GM23338 (cell line): Measurements from ENCODE around the gene ACAD8. TPM values are rescaled to one million over a fixed set of nuclear protein-coding genes. Genes with fewer than 3 reads are reported as not detected.

Experiments used
- ATAC-seq: fragments of 200-7000 bp; cut with Tn5 transposase; 3 replicates; pipeline ENCODE4 v1.9.1; 2020
- DNase-seq: peaks from one replicate; pipeline ENCODE4 v3.0.0-alpha.2; 2015; ENCODE audit warnings: low spot score
- H2AFZ ChIP-seq: fragments of 200-600 bp; sonication (generic); 2 replicates; pipeline ENCODE4 v1.8.0; 2016; ENCODE audit warnings: antibody characterized with exemption, mild to moderate bottlenecking, moderate library complexity
- H3F3A ChIP-seq: fragments of 200-600 bp; sonication (generic); replicated peaks from 2 replicates; pipeline ENCODE4 v1.8.0; 2017; ENCODE audit warnings: antibody characterized with exemption, mixed run types, low read depth
- H3K27ac ChIP-seq: fragments of 200-600 bp; sonication (generic); 2 replicates; pipeline ENCODE4 v1.6.1; 2016; ENCODE audit warnings: low read depth
- H3K27me3 ChIP-seq: fragments of 200-600 bp; sonication (generic); 2 replicates; pipeline ENCODE4 v1.8.0; 2016; ENCODE audit warnings: mild to moderate bottlenecking, mixed run types, moderate library complexity; ENCODE audit not compliant: insufficient read depth
- H3K36me3 ChIP-seq: fragments of 200-600 bp; sonication (generic); 2 replicates; pipeline ENCODE4 v1.8.0; 2016; ENCODE audit warnings: mild to moderate bottlenecking; ENCODE audit not compliant: insufficient read depth
- H3K4me1 ChIP-seq: fragments of 200-600 bp; sonication (generic); 2 replicates; pipeline ENCODE4 v1.8.0; 2016; ENCODE audit warnings: mild to moderate bottlenecking, moderate library complexity; ENCODE audit not compliant: insufficient read depth
- H3K4me2 ChIP-seq: fragments of 200-600 bp; sonication (generic); 2 replicates; pipeline ENCODE4 v1.7.1; 2017; ENCODE audit warnings: mixed run types
- H3K4me3 ChIP-seq: fragments of 200-600 bp; sonication (generic); 2 replicates; pipeline ENCODE4 v1.6.1; 2016; ENCODE audit warnings: mixed run types
- H3K79me2 ChIP-seq: fragments of 200-600 bp; sonication (generic); replicated peaks from 2 replicates; pipeline ENCODE4 v1.8.0; 2017; ENCODE audit warnings: mild to moderate bottlenecking; ENCODE audit not compliant: insufficient read depth
- H3K9me2 ChIP-seq: fragments of 200-600 bp; sonication (generic); 2 replicates; pipeline ENCODE4 v1.8.0; 2017; ENCODE audit not compliant: insufficient read depth
- H4K20me1 ChIP-seq: fragments of 200-600 bp; sonication (generic); replicated peaks from 2 replicates; pipeline ENCODE4 v1.8.0; 2017; ENCODE audit warnings: mild to moderate bottlenecking; ENCODE audit not compliant: insufficient read depth
- H3K27ac Mint-ChIP-seq: 2 replicates; pipeline ENCODE4 v1.8.0; 2020; ENCODE audit warnings: inconsistent platforms, mild to moderate bottlenecking, moderate library complexity, mixed read lengths
- H3K27me3 Mint-ChIP-seq: 3 replicates; pipeline ENCODE4 v1.8.0; 2022; ENCODE audit warnings: low read depth, mild to moderate bottlenecking, moderate library complexity, mixed read lengths, inconsistent platforms; ENCODE audit not compliant: insufficient read depth, poor library complexity
- H3K36me3 Mint-ChIP-seq: 3 replicates; pipeline ENCODE4 v1.8.0; 2021; ENCODE audit warnings: low read depth, mild to moderate bottlenecking, inconsistent platforms, moderate library complexity, mixed read lengths
- H3K4me1 Mint-ChIP-seq: 3 replicates; pipeline ENCODE4 v1.8.0; 2020; ENCODE audit warnings: mild to moderate bottlenecking, inconsistent platforms, mixed read lengths
- H3K4me3 Mint-ChIP-seq: 3 replicates; pipeline ENCODE4 v1.8.0; 2021; ENCODE audit warnings: moderate library complexity, mild to moderate bottlenecking, inconsistent platforms, mixed read lengths
- H3K9me3 Mint-ChIP-seq: 3 replicates; pipeline ENCODE4 v1.8.0; 2020; ENCODE audit warnings: moderate library complexity, mild to moderate bottlenecking, inconsistent platforms, mixed read lengths
- CREB1 ChIP-seq: fragments of 250-450 bp; sonication (Bioruptor Pico); IDR thresholded peaks from 2 replicates; pipeline ENCODE4 v1.5.0; 2020; ENCODE audit warnings: low read depth, mild to moderate bottlenecking, moderate library complexity
- CTCF ChIP-seq, 2 experiments: fragments of 200-600 bp in 1 of 2; sonication (generic) in 1 of 2; conservative IDR thresholded peaks; 2 replicates each; pipeline versions ENCODE4 v1.5.1 to v1.6.1; 2016 to 2017; ENCODE audit warnings: antibody characterized with exemption in 2 of 2, low read depth in 2 of 2, mild to moderate bottlenecking in 2 of 2, moderate library complexity in 1 of 2
- ETS1 ChIP-seq: IDR thresholded peaks from 2 replicates; pipeline ENCODE4 v1.6.1; 2016; ENCODE audit warnings: antibody characterized with exemption
- EZH2 ChIP-seq: fragments of 200-600 bp; sonication (generic); IDR thresholded peaks from one replicate; pipeline ENCODE4 v1.8.0; 2017; ENCODE audit warnings: antibody characterized with exemption, mild to moderate bottlenecking, low read depth; ENCODE audit not compliant: unreplicated experiment
- EZH2phosphoT487 ChIP-seq: fragments of 200-600 bp; sonication (generic); IDR thresholded peaks from one replicate; pipeline ENCODE4 v1.8.1; 2018; ENCODE audit warnings: antibody characterized with exemption; ENCODE audit not compliant: unreplicated experiment
- JUNB ChIP-seq: IDR thresholded peaks from one replicate; pipeline ENCODE4 v1.6.1; 2016; ENCODE audit warnings: antibody characterized with exemption; ENCODE audit not compliant: unreplicated experiment
- NANOG ChIP-seq: IDR thresholded peaks from 2 replicates; pipeline ENCODE4 v1.6.1; 2016; ENCODE audit warnings: antibody characterized with exemption, borderline replicate concordance
- POLR2AphosphoS5 ChIP-seq: IDR thresholded peaks from 2 replicates; pipeline ENCODE4 v1.6.1; 2016; ENCODE audit warnings: antibody characterized with exemption, low read depth
- REST ChIP-seq: IDR thresholded peaks from one replicate; pipeline ENCODE4 v1.6.1; 2018; ENCODE audit warnings: antibody characterized with exemption; ENCODE audit not compliant: unreplicated experiment
- STAT1 ChIP-seq: IDR thresholded peaks from one replicate; pipeline ENCODE4 v1.6.1; 2016; ENCODE audit warnings: antibody characterized with exemption; ENCODE audit not compliant: unreplicated experiment
- ZNF114 ChIP-seq: fragments of 250-450 bp; sonication (Bioruptor Pico); IDR thresholded peaks from 2 replicates; pipeline ENCODE4 v1.5.0; 2020; ENCODE audit warnings: mild to moderate bottlenecking, moderate library complexity
- ZNF331 ChIP-seq: fragments of 250-450 bp; sonication (Bioruptor Pico); IDR thresholded peaks from 2 replicates; pipeline ENCODE4 v1.5.0; 2020; ENCODE audit warnings: low read depth, mild to moderate bottlenecking, moderate library complexity
- ZNF462 ChIP-seq: fragments of 250-450 bp; sonication (Bioruptor Pico); IDR thresholded peaks from 2 replicates; pipeline ENCODE4 v1.5.0; 2020; ENCODE audit warnings: mild to moderate bottlenecking, moderate library complexity
- polyA plus RNA-seq: library from polyadenylated mRNA; unstranded; fragments of >200 nt; fragmentation: Nextera tagmentation; extraction: Ambion mirVana; gene quantifications from 2 replicates; pipeline ENCODE4 v1.2.1, GENCODE V29; 2016
- total RNA-seq: library from RNA; depleted of rRNA; stranded (reverse); fragments of >200 nt; shearing (Covaris generic); gene quantifications from 2 replicates; pipeline ENCODE4 v1.2.3, GENCODE V29; 2014

Gene ACAD8
- total and polyA plus RNA-seq, 2 experiments from 2014 or later, result 43.2 to 65.4 TPM

GRCh38 chr11:134236834-134237556 lies 16.4 kb upstream of the ACAD8 start (continued):
- no peak for TF ChIP-seq ZNF462 (CRISPR knock-in tag)
- TF ChIP-seq ZNF114 (CRISPR knock-in tag), result no peak

GRCh38 chr11:134237557-134237922 lies 15.8 kb upstream of the ACAD8 start:
- 0 out of 2 replicates have a peak, but pooled peaks cover 3% of the 10 kb centered on the region for H4K20me1 ChIP-seq
- Mint-ChIP-seq H3K4me1 (peaks cover 8% of the 10 kb centered on the region), H3K4me3 (no peak overlapping the region), H3K27ac (no peak overlapping the region), H3K27me3 (no peaks in the 10 kb centered on the region), H3K9me3 (no peaks in the 10 kb centered on the region), H3K36me3 (peaks cover 3% of the 10 kb centered on the region; the same call in 2 of the 3 replicates)
- H3K4me3 ChIP-seq, result no peak overlapping the region
- H3F3A ChIP-seq, result no peaks in the 10 kb centered on the region
- H3K36me3 ChIP-seq, result no peaks in the 10 kb centered on the region
- H3K27me3 ChIP-seq, result no peaks in the 10 kb centered on the region
- DNase-seq (no peak), ATAC-seq (no peak)
- no peak overlapping the region for H3K27ac ChIP-seq
- no peak overlapping the region for H3K4me2 ChIP-seq
- H3K79me2 ChIP-seq, result 0 out of 2 replicates have a peak, but pooled peaks cover 6% of the 10 kb centered on the region
- no peaks in the 10 kb centered on the region for H3K4me1 ChIP-seq
- no peak overlapping the region for H2AFZ ChIP-seq
- no peaks in the 10 kb centered on the region for H3K9me2 ChIP-seq
- no peak for TF ChIP-seq CREB1 (CRISPR knock-in tag)
- no peak for TF ChIP-seq ETS1
- TF ChIP-seq EZH2, result no peak
- TF ChIP-seq REST, result no peak
- no peak for TF ChIP-seq STAT1
- no peak for TF ChIP-seq ZNF331
- TF ChIP-seq EZH2phosphoT487, result no peak
- no peak for TF ChIP-seq JUNB
- no peak for TF ChIP-seq POLR2AphosphoS5
- TF ChIP-seq ZNF114 (CRISPR knock-in tag), result no peak
- no peak for TF ChIP-seq CTCF (conservative IDR thresholded peaks at IDR 0.05; ENCODE audit: low read depth in 2 of 2)
- TF ChIP-seq NANOG, result no peak
